OCI-LY1 (cell line): Measurements from ENCODE around the gene ARRDC5.

Source experiments
- CTCF ChIP-seq: fragments of 200-600 bp; sonication (generic), shearing (Covaris generic); IDR thresholded peaks from 2 replicates; pipeline ENCODE4 v1.5.1; 2017; ENCODE audit warnings: mild to moderate bottlenecking, antibody characterized with exemption, low read length, moderate library complexity, mixed read lengths
- EZH2 ChIP-seq: fragments of 200-600 bp; sonication (generic), shearing (Covaris generic); IDR thresholded peaks from 2 replicates; pipeline ENCODE4 v1.8.0; 2017; ENCODE audit warnings: borderline replicate concordance, mixed run types, mild to moderate bottlenecking, antibody characterized with exemption, low read length, moderate library complexity, mixed read lengths

GRCh38 chr19:4851551-4852290, 51.0 kb downstream of the ARRDC5 start:
- TF ChIP-seq CTCF, result peak; percentile 89
- TF ChIP-seq EZH2, result no peak
